Measurements from ENCODE around the gene HINT3.

HINT3 gene

GRCh38 chr6:125952764-125953501 is 3.6 kb upstream of the HINT3 start:
- Histone ChIP-seq H3K27ac (replicated peaks) (no peak overlapping the region), H3K4me3 (replicated peaks; ENCODE audit: insufficient read depth, low read length) (no peak overlapping the region), H3K27me3 (ENCODE audit: insufficient read depth, poor library complexity, severe bottlenecking) (no peaks in the 10 kb centered on the region)
- no peak for TF ChIP-seq SPI1 (IDR thresholded peaks at IDR 0.05; ENCODE audit: borderline replicate concordance, low read depth)
- TF ChIP-seq, protein P1, sequence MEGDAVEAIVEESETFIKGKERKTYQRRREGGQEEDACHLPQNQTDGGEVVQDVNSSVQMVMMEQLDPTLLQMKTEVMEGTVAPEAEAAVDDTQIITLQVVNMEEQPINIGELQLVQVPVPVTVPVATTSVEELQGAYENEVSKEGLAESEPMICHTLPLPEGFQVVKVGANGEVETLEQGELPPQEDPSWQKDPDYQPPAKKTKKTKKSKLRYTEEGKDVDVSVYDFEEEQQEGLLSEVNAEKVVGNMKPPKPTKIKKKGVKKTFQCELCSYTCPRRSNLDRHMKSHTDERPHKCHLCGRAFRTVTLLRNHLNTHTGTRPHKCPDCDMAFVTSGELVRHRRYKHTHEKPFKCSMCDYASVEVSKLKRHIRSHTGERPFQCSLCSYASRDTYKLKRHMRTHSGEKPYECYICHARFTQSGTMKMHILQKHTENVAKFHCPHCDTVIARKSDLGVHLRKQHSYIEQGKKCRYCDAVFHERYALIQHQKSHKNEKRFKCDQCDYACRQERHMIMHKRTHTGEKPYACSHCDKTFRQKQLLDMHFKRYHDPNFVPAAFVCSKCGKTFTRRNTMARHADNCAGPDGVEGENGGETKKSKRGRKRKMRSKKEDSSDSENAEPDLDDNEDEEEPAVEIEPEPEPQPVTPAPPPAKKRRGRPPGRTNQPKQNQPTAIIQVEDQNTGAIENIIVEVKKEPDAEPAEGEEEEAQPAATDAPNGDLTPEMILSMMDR (IDR thresholded peaks at IDR 0.05; ENCODE audit: insufficient read depth, low read length): peak; percentile 35
- DNase-seq (ENCODE audit: low read depth in 1 of 2, low spot score in 1 of 2): peak in 1 of 2 experiments; percentile 50

GRCh38 chr6:125953502-125953875 is 3.1 kb upstream of the HINT3 start:
- TF ChIP-seq, protein P2, sequence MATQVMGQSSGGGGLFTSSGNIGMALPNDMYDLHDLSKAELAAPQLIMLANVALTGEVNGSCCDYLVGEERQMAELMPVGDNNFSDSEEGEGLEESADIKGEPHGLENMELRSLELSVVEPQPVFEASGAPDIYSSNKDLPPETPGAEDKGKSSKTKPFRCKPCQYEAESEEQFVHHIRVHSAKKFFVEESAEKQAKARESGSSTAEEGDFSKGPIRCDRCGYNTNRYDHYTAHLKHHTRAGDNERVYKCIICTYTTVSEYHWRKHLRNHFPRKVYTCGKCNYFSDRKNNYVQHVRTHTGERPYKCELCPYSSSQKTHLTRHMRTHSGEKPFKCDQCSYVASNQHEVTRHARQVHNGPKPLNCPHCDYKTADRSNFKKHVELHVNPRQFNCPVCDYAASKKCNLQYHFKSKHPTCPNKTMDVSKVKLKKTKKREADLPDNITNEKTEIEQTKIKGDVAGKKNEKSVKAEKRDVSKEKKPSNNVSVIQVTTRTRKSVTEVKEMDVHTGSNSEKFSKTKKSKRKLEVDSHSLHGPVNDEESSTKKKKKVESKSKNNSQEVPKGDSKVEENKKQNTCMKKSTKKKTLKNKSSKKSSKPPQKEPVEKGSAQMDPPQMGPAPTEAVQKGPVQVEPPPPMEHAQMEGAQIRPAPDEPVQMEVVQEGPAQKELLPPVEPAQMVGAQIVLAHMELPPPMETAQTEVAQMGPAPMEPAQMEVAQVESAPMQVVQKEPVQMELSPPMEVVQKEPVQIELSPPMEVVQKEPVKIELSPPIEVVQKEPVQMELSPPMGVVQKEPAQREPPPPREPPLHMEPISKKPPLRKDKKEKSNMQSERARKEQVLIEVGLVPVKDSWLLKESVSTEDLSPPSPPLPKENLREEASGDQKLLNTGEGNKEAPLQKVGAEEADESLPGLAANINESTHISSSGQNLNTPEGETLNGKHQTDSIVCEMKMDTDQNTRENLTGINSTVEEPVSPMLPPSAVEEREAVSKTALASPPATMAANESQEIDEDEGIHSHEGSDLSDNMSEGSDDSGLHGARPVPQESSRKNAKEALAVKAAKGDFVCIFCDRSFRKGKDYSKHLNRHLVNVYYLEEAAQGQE (IDR thresholded peaks at IDR 0.05; ENCODE audit: insufficient replicate concordance, low read depth): no peak
- TF ChIP-seq GABPA (IDR thresholded peaks at IDR 0.05; ENCODE audit: low read depth): no peak
- TF ChIP-seq POLR2AphosphoS5 (IDR thresholded peaks at IDR 0.05; ENCODE audit: low read depth): no peak
- TF ChIP-seq, protein P1 (IDR thresholded peaks at IDR 0.05; ENCODE audit: insufficient read depth, low read length): no peak
- no peak for TF ChIP-seq SPI1 (IDR thresholded peaks at IDR 0.05; ENCODE audit: borderline replicate concordance, low read depth)
- DNase-seq (ENCODE audit: low read depth in 1 of 2, low spot score in 1 of 2): no peak
- no peak overlapping the region for H3K27ac ChIP-seq (replicated peaks)
- H3K4me3 ChIP-seq (replicated peaks; ENCODE audit: insufficient read depth, low read length): no peak overlapping the region
- no peaks in the 10 kb centered on the region for H3K27me3 ChIP-seq (ENCODE audit: insufficient read depth, poor library complexity, severe bottlenecking)

GRCh38 chr6:125954735-125955339 is 1.7 kb upstream of the HINT3 start:
- TF ChIP-seq SPI1 (IDR thresholded peaks at IDR 0.05; ENCODE audit: borderline replicate concordance, low read depth): no peak
- no peak overlapping the region for H3K27ac ChIP-seq (replicated peaks)
- DNase-seq (ENCODE audit: low read depth in 1 of 2, low spot score in 1 of 2): no peak
- H3K27me3 ChIP-seq (ENCODE audit: insufficient read depth, poor library complexity, severe bottlenecking): no peaks in the 10 kb centered on the region
- no peak overlapping the region for H3K4me3 ChIP-seq (replicated peaks; ENCODE audit: insufficient read depth, low read length)

DNA sequence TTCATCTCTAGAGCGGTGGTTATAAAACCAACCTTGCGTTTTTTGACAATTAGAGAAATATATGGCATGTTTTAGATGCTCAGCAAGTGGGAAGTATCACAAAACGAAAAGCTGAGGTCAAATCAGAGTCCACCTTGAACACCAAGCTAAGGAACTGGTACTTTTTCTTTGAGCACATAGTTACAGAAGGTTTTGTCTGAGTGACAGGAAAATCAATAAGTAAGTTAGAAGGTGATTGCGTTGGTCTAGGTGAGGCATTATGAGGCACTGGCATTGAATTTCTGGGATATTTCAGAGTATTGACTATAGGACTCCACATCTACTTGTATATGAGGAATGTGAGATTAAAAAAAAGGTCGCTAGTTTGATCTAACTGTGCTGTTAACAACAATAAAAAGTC is 597 bp upstream of the HINT3 start:
- no peaks in the 10 kb centered on the region for H3K27me3 ChIP-seq (ENCODE audit: insufficient read depth, poor library complexity, severe bottlenecking)
- peak overlapping the region; percentile 85 for H3K27ac ChIP-seq (replicated peaks)
- peak overlapping the region; percentile 8; the same call in 1 of the 2 replicates for H3K4me3 ChIP-seq (replicated peaks; ENCODE audit: insufficient read depth, low read length)
- no peak for DNase-seq (ENCODE audit: low read depth in 1 of 2, low spot score in 1 of 2)
- TF ChIP-seq POLR2AphosphoS5 (IDR thresholded peaks at IDR 0.05; ENCODE audit: low read depth): no peak
- TF ChIP-seq, protein P2 (IDR thresholded peaks at IDR 0.05; ENCODE audit: insufficient replicate concordance, low read depth): no peak
- no peak for TF ChIP-seq SPI1 (IDR thresholded peaks at IDR 0.05; ENCODE audit: borderline replicate concordance, low read depth)
- TF ChIP-seq, protein P1 (IDR thresholded peaks at IDR 0.05; ENCODE audit: insufficient read depth, low read length): no peak
- no peak for TF ChIP-seq GABPA (IDR thresholded peaks at IDR 0.05; ENCODE audit: low read depth)
